Stomach (tissue), 9 donors: ENCODE results near the gene STK39. TPM values are rescaled to one million over a fixed set of nuclear protein-coding genes. Genes with fewer than 3 reads are reported as not detected.

Source experiments
- DNase-seq, 2 donors: peaks; one replicate each; pipeline versions ENCODE4 v3.0.0 to v3.0.0-alpha.2; 2013 to 2019
- H3K27ac ChIP-seq, 5 donors: fragments of 200-600 bp in 4 of 5; sonication (generic) in 4 of 5; one replicate each; pipeline ENCODE4 v1.5.1; 2013 to 2019; ENCODE audit warnings: mild to moderate bottlenecking in 1 of 5, moderate library complexity in 1 of 5
- H3K27me3 ChIP-seq, 3 donors: fragments of 200-600 bp; sonication (generic); one replicate each; pipeline ENCODE4 v1.5.1; 2017 to 2019; ENCODE audit warnings: mixed run types in 1 of 3
- H3K36me3 ChIP-seq, 4 donors: fragments of 200-600 bp; sonication (generic); 1 replicate in 3 of 4; 2 replicates in 1 of 4; pipeline ENCODE4 v1.5.1; 2016 to 2019
- H3K4me1 ChIP-seq, 4 donors: fragments of 200-600 bp; sonication (generic); one replicate each; pipeline ENCODE4 v1.5.1; 2016 to 2019
- H3K4me3 ChIP-seq, 4 donors: fragments of 200-600 bp; sonication (generic) in 3 of 4; one replicate each; pipeline ENCODE4 v1.5.1; 2016 to 2019; ENCODE audit warnings: mild to moderate bottlenecking in 1 of 4
- H3K9me3 ChIP-seq, 4 donors: fragments of 200-600 bp; sonication (generic); one replicate each; pipeline ENCODE4 v1.5.1; 2016 to 2019
- CTCF ChIP-seq, 7 experiments: fragments of 450-650 bp in 4 of 7; fragments of 200-600 bp in 3 of 7; sonication (generic) in 3 of 7; IDR thresholded peaks; one replicate each; pipeline ENCODE4 v1.5.1; 2016 to 2019; ENCODE audit warnings: antibody characterized with exemption in 7 of 7, control low read depth in 2 of 7, mild to moderate bottlenecking in 1 of 7
- EP300 ChIP-seq: sonication (generic); formaldehyde crosslinking; IDR thresholded peaks from one replicate; pipeline ENCODE4 v1.6.1; 2017; ENCODE audit warnings: antibody characterized with exemption
- POLR2A ChIP-seq, 4 donors: fragments of 450-650 bp; IDR thresholded peaks; one replicate each; pipeline ENCODE4 v1.6.1; 2016; ENCODE audit warnings: antibody characterized with exemption in 4 of 4, control low read depth in 2 of 4, mild to moderate bottlenecking in 1 of 4, moderate library complexity in 1 of 4
- POLR2AphosphoS5 ChIP-seq, 3 donors: sonication (generic); formaldehyde crosslinking; IDR thresholded peaks; one replicate each; pipeline ENCODE4 v1.6.1; 2016; ENCODE audit warnings: antibody characterized with exemption in 3 of 3
- WGBS, 5 donors: extraction: QIAGEN DNeasy Blood & Tissue Kit in 3 of 5; methylation state at CpG; one replicate each; pipeline versions ENCODE4 v1.1.5 to v1.1.7; 2013 to 2018; 5-methylcytosine and 5-hydroxymethylcytosine counted together
- intact Hi-C: fragments of 100-400 bp; cut with DNase I; formaldehyde crosslinking; loops from one replicate; pipeline ENCODE4 v1.15.1; 2023; ENCODE audit warnings: low total_unique reads
- polyA plus RNA-seq, 3 donors: library from polyadenylated mRNA; stranded (reverse); fragments of 200-250 nt; gene quantifications; one replicate each; pipeline ENCODE4 v1.2.3, GENCODE V29; 2013
- total RNA-seq, 5 donors: library from RNA; depleted of rRNA; stranded (reverse); fragments of >200 nt; gene quantifications; one replicate each; pipeline versions ENCODE4 v1.1.0 to v1.2.3, GENCODE V29; 2014 to 2016
- donor health status: healthy with polysubstance abuse.
- donor health status: Bipolar disorder and iron deficiency.
- donor health status: healthy.

STK39 gene
- total and polyA plus RNA-seq, 8 donors: 18.3 to 60.7 (median 33.3) TPM

DNA sequence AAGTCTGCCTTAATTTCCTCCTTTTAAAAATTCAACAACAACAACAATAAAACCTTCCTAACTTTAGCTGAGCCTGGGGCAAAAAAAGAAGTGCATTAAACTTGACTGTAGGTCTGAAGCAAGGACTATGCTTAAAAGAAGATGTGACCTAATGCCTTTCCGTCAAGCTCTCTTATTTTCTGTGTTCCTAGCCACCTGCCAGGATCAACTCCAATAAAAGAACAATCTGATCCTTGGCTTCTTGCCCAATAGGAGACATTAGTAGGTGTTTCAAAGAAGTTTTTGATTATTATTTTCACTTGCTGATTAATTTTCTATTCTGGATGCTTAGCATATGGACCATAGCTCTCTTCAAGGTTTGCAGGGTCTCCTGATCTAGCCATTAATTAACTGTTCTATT is 237.5 kb downstream of the STK39 start:
- peaks cover 0 to 26% (median 14%) of the 10 kb centered on the region in 4 donors for H3K4me1 ChIP-seq
- DNase-seq: no peak
- intact Hi-C loops: no loop called here
- peaks cover 0 to 49% (median 35%) of the 10 kb centered on the region in 4 donors for H3K36me3 ChIP-seq
- H3K27ac ChIP-seq: no peak overlapping the region
- H3K27me3 ChIP-seq: no peaks in the 10 kb centered on the region
- H3K4me3 ChIP-seq: no peak overlapping the region
- H3K9me3 ChIP-seq: no peaks in the 10 kb centered on the region
- TF ChIP-seq EP300 (no peak), CTCF (IDR thresholded peaks at IDR 0.05) (no peak), POLR2A (IDR thresholded peaks at IDR 0.05) (no peak), POLR2AphosphoS5 (IDR thresholded peaks at IDR 0.05) (no peak)
- 44 to 71% (median 52%) methylated on average over 1 of the region's 1 CpG for WGBS, 5 donors

DNA sequence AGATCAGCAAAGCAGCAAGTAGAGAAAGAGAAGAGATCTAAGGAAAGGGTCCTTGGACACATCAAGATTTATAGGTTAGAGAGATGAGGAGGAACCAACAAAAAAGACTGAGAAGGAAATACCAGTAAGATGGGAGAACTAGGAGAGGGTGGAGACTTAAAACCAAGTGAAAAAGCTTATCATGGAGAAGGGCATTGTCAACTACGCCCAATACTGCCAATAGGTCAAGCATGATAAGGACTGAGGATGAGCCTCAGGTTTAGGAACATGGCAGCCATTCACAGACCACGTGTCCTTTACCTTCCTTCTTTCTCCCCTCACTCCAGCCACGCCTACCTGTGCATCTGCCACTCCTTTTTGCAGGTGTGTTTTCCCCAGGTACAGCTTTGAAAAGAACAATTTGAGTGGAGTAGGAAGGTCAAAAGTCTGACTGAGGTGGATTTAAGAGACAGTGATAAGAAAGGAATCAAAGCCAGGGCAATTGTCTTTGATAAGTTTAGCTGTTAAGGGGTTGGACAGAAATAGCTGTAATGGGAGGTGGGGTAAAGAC is 238.7 kb downstream of the STK39 start:
- Histone ChIP-seq H3K36me3 (peaks cover 0 to 45% (median 30%) of the 10 kb centered on the region in 4 donors), H3K27ac (no peak overlapping the region), H3K4me1 (peaks cover 0 to 26% (median 14%) of the 10 kb centered on the region in 4 donors), H3K9me3 (no peaks in the 10 kb centered on the region), H3K4me3 (no peak overlapping the region), H3K27me3 (no peaks in the 10 kb centered on the region)
- 45 to 81% (median 56%) methylated on average over 3 of the region's 3 CpGs for WGBS, 5 donors
- intact Hi-C loops: no loop called here
- TF ChIP-seq POLR2AphosphoS5 (IDR thresholded peaks at IDR 0.05): no peak
- TF ChIP-seq EP300: no peak
- no peak for TF ChIP-seq POLR2A (IDR thresholded peaks at IDR 0.05)
- no peak for TF ChIP-seq CTCF (IDR thresholded peaks at IDR 0.05)
- no peak for DNase-seq

- intact Hi-C loops: no loop called here
Measured at GRCh38 chr2:168006498-168006897, 240.9 kb downstream of the STK39 start.

DNA sequence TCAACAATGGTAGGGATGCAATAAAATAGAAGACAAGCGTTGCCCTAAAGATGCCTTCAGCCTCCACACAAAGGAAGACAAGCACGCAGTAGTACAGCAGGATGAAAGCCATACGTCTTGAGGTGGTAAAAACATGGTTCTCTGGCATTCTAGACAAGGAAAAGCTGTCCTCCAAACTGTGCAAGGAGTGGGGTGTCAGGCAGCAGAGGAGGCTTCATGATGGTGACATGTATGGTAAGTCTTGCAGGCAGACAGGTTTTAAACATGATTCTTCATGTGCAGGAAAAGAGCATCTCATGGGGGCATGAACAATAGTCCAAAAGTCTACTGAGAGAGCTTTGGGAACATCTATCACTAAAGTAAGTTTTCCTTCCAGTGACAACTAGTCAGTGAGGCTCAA is 241.8 kb downstream of the STK39 start:
- Histone ChIP-seq H3K27me3 (no peaks in the 10 kb centered on the region), H3K27ac (no peak overlapping the region), H3K4me1 (peaks cover 5 to 34% (median 17%) of the 10 kb centered on the region in 4 donors), H3K36me3 (peaks cover 0 to 28% (median 11%) of the 10 kb centered on the region in 4 donors), H3K4me3 (no peak overlapping the region), H3K9me3 (no peaks in the 10 kb centered on the region)
- no peak for TF ChIP-seq EP300
- TF ChIP-seq CTCF (IDR thresholded peaks at IDR 0.05): no peak
- no peak for TF ChIP-seq POLR2AphosphoS5 (IDR thresholded peaks at IDR 0.05)
- no peak for TF ChIP-seq POLR2A (IDR thresholded peaks at IDR 0.05)
- DNase-seq: no peak
- intact Hi-C loops: no loop called here
- WGBS, 5 donors: 96 to 98% (median 98%) methylated on average over 3 of the region's 3 CpGs

More at GRCh38 chr2:168006498-168006897, 240.9 kb downstream of the STK39 start:
- Histone ChIP-seq H3K4me3 (no peak overlapping the region), H3K4me1 (peaks cover 5 to 34% (median 17%) of the 10 kb centered on the region in 4 donors), H3K27me3 (no peaks in the 10 kb centered on the region), H3K9me3 (no peaks in the 10 kb centered on the region), H3K36me3 (peaks cover 0 to 34% (median 16%) of the 10 kb centered on the region in 4 donors), H3K27ac (peak overlapping the region in 2 of 5 donors; percentile 11 to 72)
- TF ChIP-seq POLR2AphosphoS5 (IDR thresholded peaks at IDR 0.05) (peak in 2 of 3 donors; percentile 5 to 68), CTCF (IDR thresholded peaks at IDR 0.05) (no peak)
- 23 to 43% (median 29%) methylated on average over 5 of the region's 5 CpGs for WGBS, 5 donors
- peak; percentile 20 to 52 for DNase-seq
